Keratinocyte (primary cell): ENCODE results near the gene PTPN13. TPM values are rescaled to one million over a fixed set of nuclear protein-coding genes. Genes with fewer than 3 reads are reported as not detected.

ENCODE experiments used
- DNase-seq: peaks from one replicate; pipeline ENCODE4 v3.0.0-alpha.2; 2011; ENCODE audit warnings: low read depth, missing footprints, low spot score
- FAIRE-seq: peaks from 2 replicates; lab custom pipeline; 2011; peaks lifted over from hg19 to GRCh38; lab: Jason Lieb, UNC
- H2AFZ ChIP-seq: 2 replicates; pipeline ENCODE4 v1.6.0; 2012; ENCODE audit warnings: low read length, control low read depth, inconsistent platforms; ENCODE audit not compliant: control insufficient read depth
- H3K27ac ChIP-seq: 2 replicates; pipeline ENCODE4 v1.5.1; 2011; ENCODE audit warnings: low read length; ENCODE audit not compliant: control insufficient read depth, insufficient read depth
- H3K27me3 ChIP-seq: 3 replicates; pipeline ENCODE4 v1.6.0; 2011; ENCODE audit warnings: low read length; ENCODE audit not compliant: control insufficient read depth, insufficient read depth; ENCODE audit errors: extremely low read depth
- H3K36me3 ChIP-seq, 2 experiments: 2 replicates in 1 of 2; 3 replicates in 1 of 2; pipeline ENCODE4 v1.5.1; 2011; ENCODE audit warnings: low read length in 2 of 2, mild to moderate bottlenecking in 1 of 2; ENCODE audit not compliant: control insufficient read depth in 2 of 2, insufficient read depth in 2 of 2; ENCODE audit errors: extremely low read depth in 1 of 2
- H3K4me1 ChIP-seq: 3 replicates; pipeline ENCODE4 v1.5.1; 2011; ENCODE audit warnings: low read length; ENCODE audit not compliant: control insufficient read depth, insufficient read depth; ENCODE audit errors: extremely low read depth
- H3K4me2 ChIP-seq: 3 replicates; pipeline ENCODE4 v1.6.0; 2011; ENCODE audit warnings: low read depth, low read length; ENCODE audit not compliant: control insufficient read depth, insufficient read depth; ENCODE audit errors: extremely low read depth
- H3K4me3 ChIP-seq, 3 experiments: fragments of 200-600 bp in 1 of 3; sonication (generic) in 1 of 3; 2 replicates in 2 of 3; 3 replicates in 1 of 3; pipeline ENCODE4 v1.5.1; 2011 to 2016; ENCODE audit warnings: low read length in 3 of 3, mild to moderate bottlenecking in 3 of 3, control low read depth in 2 of 3, inconsistent platforms in 1 of 3, low read depth in 1 of 3, mixed read lengths in 1 of 3, mixed run types in 1 of 3, moderate library complexity in 1 of 3; ENCODE audit not compliant: control insufficient read depth in 2 of 3, insufficient read depth in 2 of 3; ENCODE audit errors: extremely low read depth in 1 of 3
- H3K79me2 ChIP-seq: 2 replicates; pipeline ENCODE4 v1.6.0; 2012; ENCODE audit warnings: low read length; ENCODE audit not compliant: control insufficient read depth, insufficient read depth
- H3K9ac ChIP-seq: 3 replicates; pipeline ENCODE4 v1.6.0; 2011; ENCODE audit warnings: low read length; ENCODE audit not compliant: control insufficient read depth, insufficient read depth; ENCODE audit errors: extremely low read depth
- H3K9me1 ChIP-seq: 3 replicates; pipeline ENCODE4 v1.6.0; 2011; ENCODE audit warnings: low read length; ENCODE audit not compliant: control insufficient read depth, insufficient read depth; ENCODE audit errors: extremely low read depth
- H3K9me3 ChIP-seq: 2 replicates; pipeline ENCODE4 v1.5.1; 2012; ENCODE audit warnings: low read depth, low read length; ENCODE audit not compliant: control insufficient read depth
- H4K20me1 ChIP-seq: 3 replicates; pipeline ENCODE4 v1.6.0; 2011; ENCODE audit warnings: low read length; ENCODE audit not compliant: control insufficient read depth, insufficient read depth; ENCODE audit errors: extremely low read depth
- CTCF ChIP-seq, 3 experiments: IDR thresholded peaks in 1 of 3; conservative IDR thresholded peaks in 1 of 3; optimal IDR thresholded peaks in 1 of 3; 2 replicates in 2 of 3; 3 replicates in 1 of 3; pipeline versions ENCODE3 to v1.5.1; 2011; ENCODE audit warnings: low read length in 3 of 3, mild to moderate bottlenecking in 3 of 3, moderate library complexity in 2 of 3, control low read depth in 1 of 3, inconsistent platforms in 1 of 3; ENCODE audit not compliant: insufficient read depth in 2 of 3; ENCODE audit errors: extremely low read depth in 1 of 3
- EZH2 ChIP-seq: IDR thresholded peaks from one replicate; pipeline ENCODE4 v1.6.1; 2012; ENCODE audit warnings: inconsistent platforms, mild to moderate bottlenecking, low read length, moderate library complexity
- dilution Hi-C: fragments of 300-500 bp; cut with MboI; formaldehyde crosslinking; loops from one replicate; pipeline ENCODE4 v1.7.0; 2020; ENCODE audit warnings: low sequenced_read_pairs; ENCODE audit not compliant: extremely low pct_ligation_motif_present
- polyA plus RNA-seq, 5 experiments: library from polyadenylated mRNA; depleted of rRNA in 3 of 5; stranded (reverse) in 3 of 5; stranded (forward) in 1 of 5; unstranded in 1 of 5; fragments of >200 nt; gene quantifications; 1 replicate in 1 of 5; 2 replicates in 3 of 5; 3 replicates in 1 of 5; pipeline versions ENCODE4 v1.2.1 to v1.2.3, GENCODE V29; 2011 to 2012; ENCODE audit warnings: missing spikeins in 2 of 5, low read depth in 1 of 5, low replicate concordance in 1 of 5

The PTPN13 gene
- polyA plus RNA-seq, 1 donor (not counting 4 experiments of a cell fraction or from before 2014, with no cell fraction given) = 37.6 TPM

- H3K4me2 ChIP-seq = no peak overlapping the region
- H3K9me1 ChIP-seq = no peaks in the 10 kb centered on the region
- no peak overlapping the region for H3K9ac ChIP-seq
- no peaks in the 10 kb centered on the region for H4K20me1 ChIP-seq
- dilution Hi-C loops = no loop called here
- no peaks in the 10 kb centered on the region for H3K27me3 ChIP-seq
- H3K4me1 ChIP-seq = no peaks in the 10 kb centered on the region
- no peaks in the 10 kb centered on the region for H3K9me3 ChIP-seq
- DNase-seq (no peak), FAIRE-seq (no peak)
- TF ChIP-seq CTCF (optimal IDR thresholded peaks at IDR 0.05 in 1 of 3, IDR thresholded peaks at IDR 0.05 in 1 of 3, conservative IDR thresholded peaks at IDR 0.05 in 1 of 3; ENCODE audit: extremely low read depth in 1 of 3, insufficient read depth in 2 of 3, low read length in 3 of 3) (no peak), EZH2 (no peak)
- no peak overlapping the region for H2AFZ ChIP-seq
- no peaks in the 10 kb centered on the region for H3K36me3 ChIP-seq
- no peak overlapping the region for H3K27ac ChIP-seq
- no peak overlapping the region for H3K4me3 ChIP-seq
- no peaks in the 10 kb centered on the region for H3K79me2 ChIP-seq
Measured at GRCh38 chr4:86569103-86569870, 24.8 kb upstream of the PTPN13 start.

GRCh38 chr4:86579941-86580340 lies 14.2 kb upstream of the PTPN13 start:
- no peak overlapping the region for H3K4me2 ChIP-seq
- no peak for DNase-seq
- H3K79me2 ChIP-seq = no peaks in the 10 kb centered on the region
- no peaks in the 10 kb centered on the region for H3K4me1 ChIP-seq
- H3K27ac ChIP-seq = no peak overlapping the region
- no peaks in the 10 kb centered on the region for H3K27me3 ChIP-seq
- dilution Hi-C loops = no loop called here
- H3K4me3 ChIP-seq = no peak overlapping the region
- TF ChIP-seq EZH2 (no peak), CTCF (optimal IDR thresholded peaks at IDR 0.05 in 1 of 3, IDR thresholded peaks at IDR 0.05 in 1 of 3, conservative IDR thresholded peaks at IDR 0.05 in 1 of 3; ENCODE audit: extremely low read depth in 1 of 3, insufficient read depth in 2 of 3, low read length in 3 of 3) (no peak)
- H3K36me3 ChIP-seq = no peaks in the 10 kb centered on the region
- FAIRE-seq = no peak
- H2AFZ ChIP-seq = no peak overlapping the region
- H3K9me3 ChIP-seq = no peaks in the 10 kb centered on the region
- H3K9ac ChIP-seq = no peak overlapping the region
- H4K20me1 ChIP-seq = no peaks in the 10 kb centered on the region
- no peaks in the 10 kb centered on the region for H3K9me1 ChIP-seq
